Neural progenitor cell (in vitro differentiated cells): Measurements from ENCODE around the gene C4orf50.

ENCODE experiments used
- EZH2 ChIP-seq: fragments of 200-600 bp; sonication (generic); IDR thresholded peaks from 2 replicates; pipeline ENCODE4 v1.6.1; 2017; ENCODE audit warnings: antibody characterized with exemption, mild to moderate bottlenecking, moderate library complexity
- TF ChIP-seq, protein P1 (sequence below): fragments of 200-600 bp; sonication (generic); IDR thresholded peaks from 2 replicates; pipeline ENCODE4 v1.5.1; 2017; ENCODE audit warnings: antibody characterized with exemption, mild to moderate bottlenecking

DNA sequence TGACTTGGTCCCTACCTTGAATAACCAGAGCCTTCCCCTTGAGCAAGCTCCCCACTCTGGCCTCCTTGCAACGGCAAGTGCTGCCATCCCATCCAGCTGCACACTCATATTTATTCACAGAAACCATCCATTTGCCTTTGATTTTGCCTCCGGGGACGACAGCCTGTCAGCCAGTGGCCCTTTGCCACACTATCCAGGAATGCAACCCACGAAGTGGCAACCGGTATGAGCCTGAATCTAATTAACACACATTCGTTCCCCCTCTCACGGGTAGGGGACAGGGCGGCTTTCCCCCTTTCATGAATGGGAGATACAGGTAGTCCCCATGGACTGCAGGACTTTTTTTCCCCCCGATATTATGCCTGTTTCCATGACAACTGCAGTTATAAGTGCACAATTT lies 140.8 kb downstream of the C4orf50 start:
- TF ChIP-seq, protein P1, sequence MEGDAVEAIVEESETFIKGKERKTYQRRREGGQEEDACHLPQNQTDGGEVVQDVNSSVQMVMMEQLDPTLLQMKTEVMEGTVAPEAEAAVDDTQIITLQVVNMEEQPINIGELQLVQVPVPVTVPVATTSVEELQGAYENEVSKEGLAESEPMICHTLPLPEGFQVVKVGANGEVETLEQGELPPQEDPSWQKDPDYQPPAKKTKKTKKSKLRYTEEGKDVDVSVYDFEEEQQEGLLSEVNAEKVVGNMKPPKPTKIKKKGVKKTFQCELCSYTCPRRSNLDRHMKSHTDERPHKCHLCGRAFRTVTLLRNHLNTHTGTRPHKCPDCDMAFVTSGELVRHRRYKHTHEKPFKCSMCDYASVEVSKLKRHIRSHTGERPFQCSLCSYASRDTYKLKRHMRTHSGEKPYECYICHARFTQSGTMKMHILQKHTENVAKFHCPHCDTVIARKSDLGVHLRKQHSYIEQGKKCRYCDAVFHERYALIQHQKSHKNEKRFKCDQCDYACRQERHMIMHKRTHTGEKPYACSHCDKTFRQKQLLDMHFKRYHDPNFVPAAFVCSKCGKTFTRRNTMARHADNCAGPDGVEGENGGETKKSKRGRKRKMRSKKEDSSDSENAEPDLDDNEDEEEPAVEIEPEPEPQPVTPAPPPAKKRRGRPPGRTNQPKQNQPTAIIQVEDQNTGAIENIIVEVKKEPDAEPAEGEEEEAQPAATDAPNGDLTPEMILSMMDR = no peak
- no peak for TF ChIP-seq EZH2
